ENCODE measurements around the gene SCYL1.

DNA sequence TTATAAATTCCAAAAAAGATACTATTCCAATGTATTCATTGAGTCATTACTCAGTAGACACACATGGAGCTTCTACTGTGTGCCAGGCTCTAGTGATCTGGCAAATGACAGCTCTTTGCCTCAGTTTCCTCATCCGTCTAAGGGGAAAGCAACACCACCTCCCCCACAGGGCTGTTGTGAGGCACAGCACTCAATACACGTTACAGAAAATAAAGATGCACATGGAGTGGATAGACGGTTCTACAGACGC is 32.6 kb upstream of the SCYL1 start:
- TF ChIP-seq, protein P1, sequence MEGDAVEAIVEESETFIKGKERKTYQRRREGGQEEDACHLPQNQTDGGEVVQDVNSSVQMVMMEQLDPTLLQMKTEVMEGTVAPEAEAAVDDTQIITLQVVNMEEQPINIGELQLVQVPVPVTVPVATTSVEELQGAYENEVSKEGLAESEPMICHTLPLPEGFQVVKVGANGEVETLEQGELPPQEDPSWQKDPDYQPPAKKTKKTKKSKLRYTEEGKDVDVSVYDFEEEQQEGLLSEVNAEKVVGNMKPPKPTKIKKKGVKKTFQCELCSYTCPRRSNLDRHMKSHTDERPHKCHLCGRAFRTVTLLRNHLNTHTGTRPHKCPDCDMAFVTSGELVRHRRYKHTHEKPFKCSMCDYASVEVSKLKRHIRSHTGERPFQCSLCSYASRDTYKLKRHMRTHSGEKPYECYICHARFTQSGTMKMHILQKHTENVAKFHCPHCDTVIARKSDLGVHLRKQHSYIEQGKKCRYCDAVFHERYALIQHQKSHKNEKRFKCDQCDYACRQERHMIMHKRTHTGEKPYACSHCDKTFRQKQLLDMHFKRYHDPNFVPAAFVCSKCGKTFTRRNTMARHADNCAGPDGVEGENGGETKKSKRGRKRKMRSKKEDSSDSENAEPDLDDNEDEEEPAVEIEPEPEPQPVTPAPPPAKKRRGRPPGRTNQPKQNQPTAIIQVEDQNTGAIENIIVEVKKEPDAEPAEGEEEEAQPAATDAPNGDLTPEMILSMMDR (IDR thresholded peaks at IDR 0.05), result no peak
- TF ChIP-seq EP300 (IDR thresholded peaks at IDR 0.05), result no peak
